AML-193 (cell line): ENCODE measurements around the gene HJURP.

ENCODE experiments used
- DNase-seq, 2 experiments: peaks; one replicate each; lab custom pipeline; 2025; lab: John Stamatoyannopoulos, UW

HJURP gene

DNA sequence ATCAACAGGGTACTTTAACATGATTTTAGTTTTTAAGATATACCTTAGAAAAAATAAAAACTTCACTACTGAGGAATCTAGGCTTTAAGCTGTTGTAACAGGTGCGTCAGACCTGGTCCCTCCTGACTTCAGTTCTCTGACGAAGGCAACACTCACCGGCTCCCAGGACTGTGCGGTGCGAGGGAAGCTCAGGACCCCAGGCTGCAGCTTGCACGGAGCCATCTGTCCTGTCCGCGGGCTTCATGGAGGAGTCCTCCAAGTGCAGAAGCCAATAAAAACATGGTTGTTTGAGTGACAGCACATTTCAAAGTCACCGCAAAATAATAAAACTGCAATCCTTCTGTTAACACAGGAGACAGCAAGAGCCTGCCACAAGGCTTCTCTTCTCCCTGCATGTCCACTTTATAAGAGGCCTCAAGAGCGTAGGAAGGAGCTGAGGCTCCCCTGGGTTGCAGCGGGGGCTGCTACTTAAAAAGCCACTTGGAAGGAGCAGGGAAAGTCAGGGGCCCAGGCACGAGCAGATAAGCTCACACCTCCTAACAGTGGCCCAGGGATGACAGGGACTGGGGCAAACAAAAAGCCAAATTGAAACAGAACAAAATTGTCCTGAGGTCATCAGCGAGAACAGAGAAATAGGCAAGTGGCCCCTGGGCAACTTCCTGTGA lies 4.6 kb downstream of the HJURP start:
- no peak for DNase-seq

DNA sequence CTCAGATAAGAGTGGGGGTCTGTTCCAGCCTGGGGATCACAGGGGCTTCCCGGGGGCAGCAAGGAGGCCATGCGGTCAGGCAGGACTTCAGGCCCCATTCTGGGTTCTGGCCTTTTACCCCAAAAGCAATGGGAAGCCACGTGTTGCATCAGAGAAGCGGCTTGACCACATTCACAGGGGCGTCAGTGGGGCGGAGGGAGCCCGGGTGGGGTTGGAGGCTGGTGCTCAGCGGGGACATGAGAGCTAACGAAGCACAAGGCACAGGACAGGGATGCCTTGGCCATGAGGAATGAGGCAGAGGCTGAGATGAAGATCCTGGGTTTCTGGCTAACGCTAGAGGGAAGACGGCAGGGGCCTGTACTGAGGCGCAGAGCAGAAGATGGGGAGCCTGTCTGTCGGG lies 6.1 kb downstream of the HJURP start:
- DNase-seq: no peak

DNA sequence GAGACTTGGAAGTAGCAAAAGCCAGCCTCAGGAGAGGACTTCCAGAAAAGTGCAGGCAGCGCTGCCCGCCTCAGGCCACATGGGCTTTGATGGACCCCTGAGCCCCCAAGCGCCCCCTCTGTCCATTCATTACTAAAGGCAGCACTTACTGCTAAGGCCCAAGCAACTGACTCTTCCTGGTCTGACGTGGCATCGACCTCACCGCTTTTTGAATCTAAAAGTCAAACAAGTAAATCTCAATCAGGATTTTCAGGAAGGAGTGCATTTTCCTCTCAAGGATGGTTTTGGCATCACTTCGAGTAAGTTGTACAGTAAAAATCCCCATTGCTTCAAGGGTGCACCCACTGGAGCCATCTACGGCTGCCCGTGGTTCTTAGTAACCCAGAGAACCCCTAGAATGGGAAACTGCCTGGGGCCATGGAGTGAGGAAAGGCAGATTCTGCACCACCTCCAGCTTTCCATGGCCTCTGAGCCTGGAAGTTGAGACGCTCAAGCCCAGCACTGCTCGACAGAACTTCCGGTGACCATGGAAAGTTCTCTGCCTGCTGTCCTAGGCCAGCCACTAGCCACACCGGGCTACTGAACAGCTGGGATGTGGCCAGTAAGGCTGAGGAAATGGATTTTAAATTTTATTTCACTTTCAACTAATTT lies 7.0 kb downstream of the HJURP start:
- DNase-seq: no peak

DNA sequence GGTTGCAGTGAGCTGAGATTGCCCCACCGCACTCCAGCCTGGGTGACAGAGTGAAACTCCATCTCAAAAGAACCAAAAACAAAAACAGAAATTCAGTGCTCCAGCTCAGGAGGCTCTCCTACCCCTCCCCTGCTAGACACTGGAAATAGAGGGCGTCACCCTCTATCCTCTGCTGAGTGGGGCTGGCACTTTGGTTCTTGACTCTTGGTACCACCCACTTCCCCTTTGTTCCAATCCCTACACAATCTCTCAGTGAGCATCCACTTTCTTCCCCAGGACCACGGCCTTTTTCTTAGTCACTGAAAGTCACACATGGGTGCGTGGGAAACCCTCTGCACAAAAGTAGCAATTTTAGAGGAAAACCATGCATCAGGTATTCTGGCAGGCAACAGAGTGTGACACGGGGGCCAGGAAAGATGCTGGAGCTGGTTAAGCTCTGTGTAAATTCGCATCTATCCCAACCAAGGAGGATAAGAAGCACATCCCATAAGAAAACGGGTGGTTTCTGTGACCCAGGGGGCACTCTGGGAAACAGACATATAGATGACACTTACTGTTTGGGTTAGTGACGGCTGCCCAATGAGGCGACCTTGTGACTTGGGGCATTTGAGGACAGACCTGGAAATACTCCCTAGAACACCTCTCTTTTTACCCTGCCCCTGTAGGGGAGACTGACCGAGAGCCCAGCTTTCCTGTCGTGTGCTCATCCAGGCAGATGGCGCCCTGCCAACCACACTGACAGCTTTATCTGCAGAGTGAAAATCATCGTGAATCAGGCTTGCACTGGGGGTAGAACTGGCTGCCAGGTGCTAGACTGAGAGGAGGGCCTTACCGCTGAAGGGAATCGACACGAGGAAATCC lies 7.7 kb downstream of the HJURP start:
- no peak for DNase-seq

DNA sequence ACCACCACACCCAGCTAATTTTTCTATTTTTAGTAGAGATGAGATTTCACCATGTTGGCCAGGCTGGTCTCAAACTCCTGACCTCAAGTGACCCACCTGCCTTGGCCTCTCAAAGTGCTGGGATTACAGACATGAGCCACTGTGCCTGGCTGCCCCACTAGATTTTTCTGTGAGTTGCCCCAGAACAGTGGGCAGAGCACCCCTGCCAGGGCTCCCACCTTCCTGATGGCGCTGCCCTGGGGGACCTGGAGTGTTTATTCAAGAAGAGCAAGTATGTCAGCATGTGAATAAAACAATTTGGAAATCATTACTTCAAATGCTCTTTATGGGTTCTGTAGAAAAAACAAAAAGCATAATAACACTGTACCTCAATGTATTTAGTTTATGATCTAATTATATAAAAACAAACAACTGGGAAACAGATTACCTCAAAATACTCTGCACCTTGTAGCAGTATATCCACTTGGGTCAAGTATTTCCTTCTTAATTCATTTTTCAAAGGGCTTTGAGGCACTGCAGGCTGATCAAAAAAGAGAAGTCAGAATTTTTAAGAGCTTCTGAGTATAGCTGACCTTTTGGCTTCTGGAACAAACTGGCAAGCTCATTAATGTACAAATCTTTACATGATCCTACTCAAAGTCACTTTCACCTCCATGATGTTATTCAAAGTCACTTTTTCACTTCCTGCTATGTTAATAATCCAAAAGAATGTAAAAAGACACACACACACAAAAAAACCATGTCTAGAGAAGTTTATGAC lies 8.9 kb downstream of the HJURP start:
- DNase-seq: no peak

DNA sequence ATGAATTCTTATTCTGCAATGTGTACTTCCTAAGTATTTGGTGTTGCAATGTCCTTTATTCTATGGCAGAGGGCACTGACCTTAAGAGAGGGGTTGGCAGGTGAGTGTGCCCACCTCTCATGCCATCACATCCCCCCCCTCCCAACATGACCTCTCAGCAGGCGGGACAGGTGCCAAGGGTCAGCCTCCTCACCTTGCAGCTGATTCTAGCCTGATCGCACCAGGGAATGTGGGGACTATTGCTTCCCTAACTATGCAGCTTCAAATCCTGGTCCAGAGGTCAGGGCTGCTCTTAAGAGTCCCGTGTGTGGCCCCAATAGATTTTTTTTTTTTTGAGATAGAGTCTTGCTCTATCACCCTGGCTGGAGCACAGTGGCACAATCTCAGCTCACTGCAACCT lies 9.5 kb downstream of the HJURP start:
- no peak for DNase-seq

DNA sequence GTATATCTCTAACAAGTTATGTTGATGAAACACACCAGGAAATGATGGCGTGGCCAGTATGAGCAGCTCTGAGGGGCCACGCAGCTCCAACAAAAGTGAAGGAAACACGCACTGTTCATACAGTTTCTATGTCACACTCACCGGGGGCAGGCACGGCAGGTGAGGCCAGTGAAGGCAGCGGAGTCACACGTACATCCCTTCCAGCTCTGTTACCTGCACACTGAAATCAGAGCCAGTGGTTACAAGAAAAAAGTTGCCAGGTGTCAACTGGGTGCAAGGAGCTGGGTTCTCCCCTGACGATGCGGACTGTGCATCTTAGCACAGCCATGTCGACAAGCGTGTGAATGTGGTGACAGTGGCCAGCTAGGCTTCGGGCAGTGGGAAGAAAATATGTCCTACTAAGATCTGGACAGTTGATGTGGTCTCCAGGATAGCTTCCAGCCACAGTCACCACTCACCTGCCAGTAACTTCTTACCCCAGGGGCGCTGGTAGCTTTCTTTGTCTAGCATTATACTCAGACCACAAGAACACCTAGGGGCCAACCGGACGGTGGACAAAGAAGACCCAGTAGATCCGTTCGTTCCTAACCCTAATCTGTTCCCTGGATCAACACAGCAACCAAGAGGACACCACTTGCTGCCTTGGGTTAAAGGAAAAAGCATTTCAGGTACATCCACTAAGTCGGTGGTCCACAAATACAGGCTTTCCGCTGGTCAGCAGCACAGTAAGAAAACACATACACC lies 10.1 kb downstream of the HJURP start:
- DNase-seq: no peak

DNA sequence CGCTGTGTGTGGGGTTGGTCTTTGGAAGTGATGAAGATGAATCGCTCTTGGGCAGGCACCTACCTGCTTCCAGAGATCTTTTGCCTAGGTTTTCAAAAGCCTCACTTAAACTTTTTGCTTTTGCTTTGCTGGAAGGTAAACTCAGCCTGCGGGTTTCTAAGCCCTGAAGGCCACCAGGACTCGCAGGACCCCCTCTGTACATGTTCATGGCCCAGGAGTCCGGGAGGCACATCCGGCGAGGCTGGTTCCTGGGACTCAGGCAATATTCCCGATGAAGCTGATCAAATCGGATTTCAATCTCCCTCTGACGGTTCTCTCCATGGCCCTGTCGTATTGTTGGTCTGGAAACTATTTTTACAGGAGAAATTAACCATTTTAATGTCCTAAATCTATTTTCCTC lies 13.2 kb downstream of the HJURP start:
- no peak for DNase-seq

DNA sequence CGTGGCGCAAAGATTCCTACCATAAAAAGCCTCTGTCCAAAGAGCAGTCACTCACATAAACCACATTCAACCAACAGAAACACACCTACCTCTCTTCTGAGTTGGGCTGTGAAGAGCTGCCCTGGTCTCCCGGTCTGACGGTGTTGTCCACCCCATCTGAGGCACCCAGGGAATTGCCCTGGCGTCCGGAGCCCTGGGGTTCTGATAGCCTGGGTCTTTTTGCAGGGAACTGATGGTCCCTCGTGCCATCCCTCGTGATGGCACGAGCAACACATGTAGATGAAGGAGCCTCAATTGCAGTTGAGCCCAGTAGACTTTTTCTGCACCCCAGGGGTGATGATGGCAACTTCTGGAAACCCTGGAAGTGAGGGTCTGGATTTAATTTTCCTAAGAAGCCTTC lies 13.8 kb downstream of the HJURP start:
- DNase-seq: no peak

DNA sequence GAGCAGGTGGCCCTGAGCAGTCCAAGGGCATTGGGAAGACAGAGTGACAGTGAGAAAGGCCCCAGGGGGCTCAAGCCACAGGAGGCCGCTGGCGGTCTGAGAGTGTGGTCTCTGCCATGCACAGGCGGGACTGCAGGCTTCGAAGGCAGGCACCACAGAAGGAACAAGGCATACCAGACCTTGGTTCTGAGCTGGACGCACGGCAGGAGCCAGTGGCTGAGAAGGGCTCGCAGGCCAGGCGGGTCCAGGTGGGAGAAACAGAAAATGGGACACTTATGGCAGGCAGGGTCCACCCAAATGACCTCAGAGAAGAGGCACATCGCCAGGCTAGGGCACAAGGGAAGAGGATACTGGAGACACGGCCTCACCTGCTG lies 14.9 kb downstream of the HJURP start:
- no peak for DNase-seq

DNA sequence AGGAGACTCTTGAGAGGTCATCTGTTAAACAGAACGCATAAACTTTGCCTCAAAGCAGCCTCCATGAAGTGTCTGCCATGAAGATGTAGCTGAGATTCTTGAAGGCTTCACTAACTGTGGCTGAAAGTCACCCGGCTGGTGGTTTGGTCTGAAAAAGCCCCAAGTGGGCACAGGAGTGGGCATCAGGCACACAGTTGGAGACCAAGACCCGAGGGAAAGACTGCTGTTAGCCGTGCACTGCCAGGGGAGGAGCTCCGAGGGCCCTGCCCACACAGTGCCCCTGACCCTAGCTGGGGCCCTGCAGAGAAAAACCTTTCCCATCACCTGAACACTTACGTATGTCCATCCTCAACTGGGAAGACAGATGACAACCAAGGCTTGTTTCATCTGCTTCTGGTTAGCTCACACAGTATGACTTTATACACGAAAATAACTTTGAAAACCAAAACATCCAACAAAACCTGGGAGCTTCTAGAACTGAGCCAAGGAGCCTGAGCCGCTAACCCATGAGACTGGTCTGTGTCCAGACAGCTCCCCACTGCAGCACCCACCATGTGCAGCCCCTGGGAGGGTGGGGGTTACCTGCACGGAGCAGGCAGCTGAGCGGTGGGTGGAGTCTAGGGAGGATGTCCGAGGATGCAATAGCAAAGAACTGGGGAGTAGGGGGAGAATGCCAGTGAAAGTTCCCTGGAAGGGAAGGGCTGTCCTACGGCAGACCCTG lies 15.4 kb downstream of the HJURP start:
- no peak for DNase-seq

DNA sequence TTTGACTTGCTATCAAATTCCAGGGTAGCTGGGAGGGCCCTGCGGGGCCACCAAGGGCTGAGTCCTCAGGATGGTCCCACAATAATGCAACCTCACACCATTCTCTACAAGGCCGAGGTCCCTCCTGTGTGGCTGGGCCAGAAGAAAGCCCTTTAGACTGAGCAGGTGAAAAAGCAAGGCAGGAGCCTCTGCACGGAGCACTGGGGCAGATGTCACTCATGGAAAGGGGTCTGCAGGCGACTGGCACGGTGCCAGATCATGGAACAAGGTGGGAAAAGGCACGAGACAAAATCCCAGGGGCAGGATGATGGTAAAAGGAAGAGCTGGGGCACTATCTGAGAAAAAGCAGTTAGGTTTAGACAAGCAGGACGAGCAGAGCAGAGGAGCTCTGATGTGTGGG lies 16.1 kb downstream of the HJURP start:
- no peak for DNase-seq

DNA sequence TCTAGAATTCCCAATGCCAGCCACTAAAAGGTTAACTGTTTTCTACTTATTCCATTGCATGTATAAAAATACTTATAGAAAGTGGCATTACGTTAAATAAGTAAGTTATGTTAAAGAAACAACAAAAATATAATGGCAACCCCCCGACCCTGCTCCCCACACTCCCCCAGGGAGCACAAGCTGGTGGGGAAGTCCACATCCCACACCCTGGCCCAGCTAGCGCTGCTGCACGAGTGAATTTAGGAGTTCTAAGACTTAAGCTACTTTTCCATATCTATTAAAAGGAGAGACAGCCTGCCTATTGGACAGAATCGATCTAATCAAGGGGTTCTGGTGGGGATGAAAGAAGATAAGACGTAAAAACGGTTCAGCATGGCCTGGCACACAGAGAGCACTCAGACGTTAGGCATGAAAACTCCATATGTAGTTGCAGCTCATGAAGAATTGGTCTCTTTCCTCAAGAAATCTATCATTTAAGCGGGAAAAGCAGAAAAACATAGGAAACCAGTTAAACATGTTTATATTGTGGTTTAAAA lies 16.6 kb downstream of the HJURP start:
- DNase-seq: no peak

DNA sequence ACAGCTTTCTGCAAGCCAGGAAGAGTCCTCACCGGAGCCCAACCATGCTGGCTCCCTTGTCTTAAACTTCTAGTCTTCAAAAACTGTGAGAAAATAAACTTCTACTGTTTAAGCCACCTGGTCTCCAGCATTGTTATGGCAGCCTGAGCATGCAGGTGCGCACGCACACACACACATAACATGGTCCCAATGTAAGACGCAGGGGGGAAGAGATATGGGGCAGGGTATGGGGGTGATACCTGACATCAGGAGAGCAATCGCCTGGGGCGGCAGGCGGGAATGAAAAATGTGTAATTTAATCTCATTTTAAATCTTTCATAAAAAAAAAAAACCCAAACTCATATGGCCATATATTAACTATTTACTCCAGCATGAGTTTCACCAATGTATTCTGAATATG lies 18.0 kb downstream of the HJURP start:
- no peak for DNase-seq

DNA sequence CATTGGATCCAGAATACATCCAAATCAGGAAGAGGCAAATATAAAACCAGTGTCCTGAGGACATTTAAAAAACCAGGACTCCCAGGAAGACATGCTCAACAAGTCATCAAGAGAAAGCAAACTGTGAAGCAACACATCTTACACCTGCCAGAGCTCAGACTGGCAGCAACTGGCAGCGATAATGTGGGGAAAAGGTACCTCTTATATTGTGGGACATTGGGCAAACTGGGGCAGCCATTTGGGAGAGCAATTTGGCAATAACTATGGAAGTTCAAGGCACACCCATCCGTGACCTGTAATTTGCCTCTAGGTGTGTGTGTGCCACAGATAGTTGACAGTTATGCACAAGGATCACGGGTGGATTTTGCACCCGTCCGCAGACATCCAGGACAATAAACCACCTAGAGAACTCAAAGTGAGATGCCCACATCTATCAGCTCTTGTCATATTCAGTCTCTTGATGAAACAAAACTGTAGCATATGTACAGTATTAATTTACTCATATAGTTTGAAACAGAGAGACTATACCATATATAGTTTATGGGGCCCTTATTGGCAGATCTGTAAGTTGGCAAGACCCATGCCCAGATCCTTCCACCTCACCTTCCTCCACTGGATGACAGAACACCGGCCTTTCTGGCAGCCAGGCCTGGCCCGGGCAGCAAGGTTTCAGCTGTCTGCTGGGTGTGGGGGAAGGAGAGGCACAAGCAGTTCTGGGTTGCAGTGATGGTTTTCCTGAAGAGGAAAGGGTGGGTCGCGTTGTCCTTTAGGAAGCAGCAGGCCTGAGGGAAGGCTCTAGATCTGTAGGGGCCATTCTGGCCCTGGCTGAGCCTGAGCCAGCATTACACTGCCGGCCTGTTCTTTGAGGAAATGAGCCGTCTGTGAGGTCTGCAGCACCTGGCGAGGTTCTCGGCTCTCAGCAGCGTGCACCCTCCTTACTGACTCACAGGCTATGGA lies 18.8 kb downstream of the HJURP start:
- DNase-seq: no peak

DNA sequence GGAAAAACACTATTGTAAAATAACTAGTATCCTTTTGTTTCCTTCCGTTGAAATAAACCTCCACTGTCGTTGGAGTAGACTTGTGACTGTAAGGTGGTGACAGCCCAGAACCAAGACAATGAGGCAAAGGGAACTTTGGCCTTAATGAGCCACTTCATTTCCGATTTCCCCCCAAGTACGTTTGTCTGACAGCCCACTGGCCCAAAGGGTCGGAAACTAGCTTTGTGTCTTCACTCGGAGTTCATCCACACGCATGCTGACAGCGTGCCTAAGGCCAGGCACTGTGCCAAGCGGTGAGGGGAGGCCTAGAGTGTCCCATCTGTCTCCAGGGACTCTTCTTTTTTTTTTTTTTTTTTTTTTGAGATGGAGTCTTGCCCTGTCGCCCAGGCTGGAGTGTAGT lies 21.0 kb downstream of the HJURP start:
- no peak for DNase-seq

DNA sequence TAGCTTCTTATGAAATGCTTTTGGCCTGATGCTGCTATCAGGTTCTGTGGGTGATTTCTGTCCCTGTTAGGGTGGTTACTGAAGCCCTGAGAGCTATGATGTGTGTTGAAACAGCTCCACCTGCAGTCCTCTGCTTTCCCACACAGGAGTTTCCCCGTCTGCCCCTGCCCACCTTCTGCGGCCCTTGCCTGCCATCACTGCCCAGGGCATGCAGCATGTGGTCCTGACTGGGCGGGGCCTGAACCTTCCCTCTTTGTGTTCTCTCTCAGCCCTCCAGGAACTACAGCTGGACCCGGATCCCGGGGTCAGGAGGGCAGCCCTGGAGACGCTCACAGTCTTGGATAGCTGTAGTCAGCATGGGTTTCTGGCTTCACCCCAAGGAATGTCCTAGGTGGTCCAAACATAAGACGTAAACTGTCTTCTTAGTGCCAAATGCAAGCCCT lies 21.4 kb downstream of the HJURP start:
- no peak for DNase-seq

DNA sequence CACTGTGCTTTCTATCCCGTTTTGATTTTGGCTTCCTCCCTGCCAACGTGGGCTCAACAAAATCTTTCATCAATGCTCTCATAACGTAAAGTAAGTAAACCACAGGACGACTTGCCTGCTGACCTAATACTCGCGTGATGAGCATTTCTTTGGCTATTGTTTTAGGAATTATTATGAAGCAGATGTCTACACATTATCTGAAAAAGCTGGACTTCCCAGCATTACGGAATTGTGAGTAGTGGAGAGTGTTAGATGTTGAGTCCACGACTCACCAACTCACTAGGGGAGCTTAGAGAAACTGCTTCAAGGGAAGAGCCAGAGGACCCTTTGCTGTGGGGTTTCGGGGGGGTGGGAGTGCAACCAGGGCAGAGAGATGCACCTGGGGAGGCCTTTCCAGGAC lies 21.9 kb downstream of the HJURP start:
- DNase-seq: no peak

DNA sequence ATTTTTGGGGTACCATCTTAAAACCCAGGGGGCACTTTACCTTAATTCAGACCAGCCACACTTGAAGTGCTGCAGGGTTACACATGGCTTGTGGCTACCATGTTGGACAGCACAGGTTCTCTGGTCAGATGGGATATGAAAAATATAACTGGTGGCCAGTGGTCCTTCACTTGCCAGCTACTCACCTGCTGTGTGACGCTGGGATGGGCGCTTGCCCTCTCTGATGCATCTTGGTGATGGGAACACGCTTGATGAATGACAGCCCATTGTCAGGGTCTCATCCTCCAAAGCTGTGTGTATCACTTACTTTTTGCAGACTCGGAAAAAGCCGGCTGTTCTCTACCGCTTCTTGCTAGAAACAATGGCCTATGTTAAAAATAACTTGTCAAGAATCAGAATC lies 22.5 kb downstream of the HJURP start:
- DNase-seq: no peak
